GM19455 (cell line): ENCODE data around the gene CASZ1.

ENCODE experiments used
- ATAC-seq: cut with Tn5 transposase; IDR thresholded peaks from one replicate; pipeline ENCODE4 v1.9.1; 2021; ENCODE audit not compliant: unreplicated experiment

Gene CASZ1

DNA sequence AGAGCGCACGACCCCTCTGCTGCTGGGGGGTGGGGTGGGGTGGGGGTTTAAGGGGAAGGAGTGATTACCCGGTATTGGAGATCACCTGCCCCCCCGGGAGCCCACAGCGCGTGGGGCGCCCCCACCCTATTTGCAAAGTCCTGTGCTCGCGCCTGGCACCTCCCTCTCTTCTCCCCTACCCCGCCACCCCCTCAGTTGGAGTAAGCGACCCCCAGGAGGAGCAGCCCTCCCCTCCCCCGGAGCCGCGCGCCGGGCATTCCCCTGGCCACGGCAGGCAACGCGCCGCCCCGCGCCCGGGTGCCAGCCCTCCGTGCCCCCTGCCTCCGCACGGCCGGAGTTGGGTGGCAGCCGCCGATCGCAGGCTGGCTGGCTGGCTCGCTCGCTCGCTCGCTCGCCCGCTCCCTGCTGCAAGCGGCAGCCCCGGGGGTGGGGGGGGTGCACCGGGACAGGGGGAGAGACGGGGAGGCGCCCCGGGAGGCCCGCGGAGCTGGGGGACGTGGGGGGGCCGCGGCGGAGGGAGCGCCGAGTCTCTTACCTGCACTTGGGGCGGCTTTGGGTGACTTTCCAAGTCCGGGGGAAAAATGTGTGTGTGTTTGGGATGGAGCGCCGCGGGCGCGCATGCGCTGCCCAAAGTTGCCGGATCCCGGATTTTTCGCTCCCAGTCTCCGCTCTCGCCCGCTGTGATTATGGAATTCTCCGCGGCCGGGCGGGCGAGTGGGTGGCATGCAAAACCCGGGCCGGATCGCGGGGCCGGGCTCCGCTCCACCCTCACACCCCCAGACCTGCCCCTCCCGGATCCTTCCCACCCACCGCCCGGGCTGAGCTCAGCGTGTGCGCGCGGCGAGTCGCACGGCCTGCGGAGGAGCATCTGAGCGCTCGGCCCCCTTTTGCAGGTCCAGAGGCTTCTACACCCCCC lies at the start of gene CASZ1:
Gene CASZ1 (minus strand): TSS at position 618 of the 916 bp plus-strand sequence. CDS start 102,757 bp downstream, outside the sequence.
- no peak for ATAC-seq

DNA sequence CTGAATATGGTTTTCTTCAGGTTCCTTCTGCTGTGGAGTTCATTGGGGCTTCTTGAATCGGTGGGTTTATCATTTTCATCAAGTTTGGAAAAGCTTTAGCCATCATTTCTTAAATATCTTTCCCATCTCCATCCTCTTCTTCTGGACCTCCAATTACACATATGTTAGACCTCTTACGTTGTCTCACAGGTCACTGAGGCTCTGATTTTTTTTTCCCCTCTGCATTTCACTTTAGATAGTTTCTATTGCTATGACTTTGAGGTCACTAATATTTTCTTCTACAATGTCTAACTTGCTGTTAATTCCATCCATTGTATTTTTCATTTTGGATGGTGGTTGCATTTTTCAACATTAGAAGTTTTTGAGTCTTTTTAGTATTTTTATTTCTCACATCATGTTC lies 47.3 kb upstream of the CASZ1 start:
- no peak for ATAC-seq

GRCh38 chr1:10841118-10841517 lies 44.7 kb upstream of the CASZ1 start:
- ATAC-seq = no peak

- ATAC-seq = no peak
These were observed 42.8 kb upstream of the CASZ1 start for GRCh38 chr1:10839188-10839770.

- ATAC-seq = no peak
These were observed 42.1 kb upstream of the CASZ1 start for GRCh38 chr1:10838541-10838940.

DNA sequence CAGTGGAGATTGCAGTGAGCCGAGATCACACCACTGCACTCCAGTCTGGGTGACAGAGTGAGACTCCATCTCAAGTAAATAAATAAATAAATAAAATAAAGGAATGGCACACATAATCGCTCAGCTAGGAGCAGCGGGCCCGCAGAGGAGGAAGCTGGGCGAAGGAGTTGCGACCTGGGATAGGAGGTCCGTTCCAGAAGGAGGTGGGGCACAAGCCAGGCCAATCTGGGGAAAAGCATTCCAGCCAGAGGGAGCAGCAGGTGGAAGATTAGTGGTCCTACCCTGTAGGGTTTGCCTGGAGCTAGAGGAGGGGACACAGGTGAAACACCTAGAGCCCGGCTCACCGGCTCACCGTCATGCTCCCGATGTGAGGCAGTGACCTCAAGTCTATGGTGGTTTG lies 40.3 kb upstream of the CASZ1 start:
- ATAC-seq = no peak

DNA sequence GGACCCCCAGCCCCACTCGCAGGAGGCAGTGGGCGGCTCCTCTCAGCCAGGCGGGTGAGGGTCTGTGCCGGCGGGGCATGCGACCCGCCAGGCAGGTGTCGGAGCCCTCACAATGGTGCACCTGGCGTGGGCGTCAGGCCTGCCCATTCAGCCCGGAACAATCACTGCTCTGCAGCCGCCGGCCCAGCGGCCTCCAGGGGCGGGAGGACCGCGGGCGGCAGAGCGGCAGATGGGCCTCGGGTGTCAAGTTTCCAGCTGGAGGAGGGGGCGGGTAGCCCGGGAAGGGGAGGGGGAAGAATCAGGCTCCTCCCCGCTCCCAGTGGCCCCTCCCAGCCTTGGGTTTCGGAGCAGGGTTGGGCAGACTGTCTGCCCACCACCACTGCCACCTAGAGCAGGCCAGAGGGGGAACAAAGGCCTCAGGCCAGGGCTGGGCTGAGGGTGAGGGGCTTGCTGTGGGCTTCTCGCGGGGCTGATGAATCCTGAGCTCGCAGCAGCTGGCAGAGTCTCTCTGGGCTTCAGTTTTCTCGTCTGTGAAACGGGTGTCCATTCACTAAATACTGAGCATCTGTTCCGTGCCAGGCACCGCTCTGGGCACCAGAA lies 39.5 kb upstream of the CASZ1 start:
- ATAC-seq = no peak

DNA sequence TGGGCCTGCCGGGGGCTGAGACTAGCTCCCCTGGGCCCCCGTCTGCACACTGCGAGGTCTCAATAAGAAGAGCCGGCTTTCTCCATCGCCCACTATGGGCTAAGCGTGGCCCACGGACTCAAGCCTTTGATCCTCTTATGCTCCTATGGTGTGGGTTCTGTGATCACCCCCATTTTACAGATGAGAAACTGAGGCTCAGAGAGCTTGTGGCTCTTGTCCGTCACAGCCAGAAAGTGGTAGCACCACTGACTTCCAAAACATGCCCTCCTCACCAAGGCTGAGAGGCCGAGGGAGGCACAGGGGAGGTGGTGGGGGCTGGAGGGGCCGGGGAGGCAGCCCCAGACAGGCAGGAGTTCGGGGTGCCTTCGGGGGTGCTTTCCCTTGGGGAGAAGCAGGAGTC lies 39.0 kb upstream of the CASZ1 start:
- ATAC-seq = no peak

DNA sequence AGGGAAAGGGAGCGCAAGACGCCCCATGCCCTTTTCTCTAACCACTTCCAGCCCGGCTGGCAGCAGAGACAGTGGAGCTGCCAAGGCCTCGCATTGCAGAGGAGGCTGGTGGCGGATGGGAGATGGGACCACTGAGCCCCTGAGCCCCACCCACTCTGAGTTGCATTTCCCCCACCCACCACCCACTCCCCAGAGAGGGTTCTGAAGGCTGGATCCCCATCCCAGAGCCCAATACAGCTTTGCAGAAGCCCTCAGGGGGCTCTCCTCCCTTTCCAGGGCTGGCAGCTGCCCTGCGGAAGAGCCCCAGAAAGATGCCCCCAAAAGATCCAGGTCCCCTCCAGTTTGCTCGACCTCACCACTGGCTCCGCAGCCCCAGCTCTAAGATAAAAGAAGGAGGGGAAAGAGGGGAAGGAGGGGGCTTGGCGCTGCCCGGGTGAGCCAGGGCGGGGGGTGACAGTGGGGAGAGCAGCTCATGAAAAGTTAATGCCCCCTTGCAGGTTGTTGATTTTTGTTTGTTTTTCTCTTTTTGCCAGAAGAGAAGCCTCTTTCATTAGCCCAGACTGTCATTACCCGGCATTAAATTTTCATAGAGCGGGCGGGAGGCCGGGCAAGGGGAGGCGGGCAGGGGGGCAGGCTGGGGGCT lies 38.4 kb upstream of the CASZ1 start:
- no peak for ATAC-seq

GRCh38 chr1:10833630-10834557 lies 37.4 kb upstream of the CASZ1 start:
- no peak for ATAC-seq

DNA sequence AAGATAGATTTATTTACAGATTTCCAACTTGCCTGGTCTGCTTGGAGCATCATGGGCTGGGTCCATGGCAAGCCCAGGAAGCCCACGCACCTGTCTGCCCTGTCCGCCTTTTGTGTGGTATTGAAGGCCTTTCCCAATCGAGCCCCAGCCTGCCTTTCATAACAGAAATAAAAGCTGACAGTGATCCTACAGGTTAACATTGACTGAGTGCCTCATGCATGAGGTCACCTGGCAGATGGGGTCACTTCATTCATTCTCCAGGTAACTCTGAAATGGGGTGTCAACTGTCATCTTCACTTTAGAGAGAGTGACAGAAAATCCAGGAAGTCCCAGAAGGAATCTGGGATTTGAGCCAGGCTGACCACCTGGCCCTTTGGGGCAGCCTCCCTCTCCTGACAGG lies 36.3 kb upstream of the CASZ1 start:
- ATAC-seq = no peak

DNA sequence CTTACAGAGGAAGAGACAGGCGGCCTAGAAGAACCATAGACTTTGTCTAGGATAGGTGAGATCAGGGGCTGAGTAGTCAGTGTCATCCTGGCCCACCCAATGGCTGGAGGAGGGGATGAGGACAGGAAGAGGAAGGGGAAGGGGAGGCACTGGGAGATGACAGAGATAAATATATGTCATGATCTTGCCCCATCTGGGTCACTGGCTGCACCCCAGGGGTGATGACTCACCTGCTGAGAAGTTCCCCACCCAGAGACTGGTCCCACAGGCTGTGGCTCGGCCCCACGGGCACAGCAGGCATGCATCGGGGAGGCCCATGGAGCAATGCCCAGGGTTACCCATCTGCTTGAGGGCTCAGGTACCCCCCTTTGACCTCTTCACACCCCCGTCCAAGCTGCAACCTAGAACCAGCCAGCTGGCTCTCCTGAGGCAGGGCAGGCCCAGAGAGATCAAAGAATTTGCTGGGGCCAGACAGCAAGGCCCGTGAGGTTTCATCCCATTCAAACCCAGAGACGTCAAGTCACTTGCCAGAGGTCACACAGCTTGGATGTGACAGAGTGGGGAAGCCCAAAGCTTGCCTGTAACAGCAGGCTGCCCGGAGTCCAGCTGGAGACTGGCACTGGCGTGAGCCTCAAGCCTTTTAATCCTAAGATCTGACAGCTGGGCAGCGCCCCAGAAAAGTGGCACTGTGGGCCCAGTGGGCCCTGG lies 34.7 kb upstream of the CASZ1 start:
- ATAC-seq = no peak

DNA sequence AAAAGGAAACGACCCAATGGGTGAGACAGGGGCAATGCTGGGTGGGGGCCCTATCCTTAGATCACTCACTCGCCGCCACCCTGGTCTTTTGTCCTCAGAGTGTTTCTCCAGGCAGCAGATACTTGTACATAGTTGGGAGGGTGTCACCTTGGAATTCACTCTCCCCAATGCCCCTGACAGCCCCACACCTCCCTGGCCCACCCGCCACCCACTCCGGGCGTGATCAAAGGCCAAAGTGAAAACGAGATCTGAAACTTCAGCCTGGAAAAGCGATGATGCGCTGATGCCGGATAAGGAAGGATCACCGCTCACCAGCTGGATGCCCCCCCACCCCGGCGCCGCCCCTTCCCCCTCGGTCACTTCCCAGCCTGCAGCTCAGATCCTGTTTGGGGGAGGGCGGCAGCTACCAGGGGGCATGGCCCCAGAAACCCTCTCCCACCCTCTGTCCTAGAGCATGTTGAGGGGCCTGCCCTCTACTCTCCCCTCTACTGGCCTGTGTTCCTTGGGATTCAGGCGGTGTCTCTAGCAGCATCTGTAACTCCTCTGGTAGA lies 33.6 kb upstream of the CASZ1 start:
- ATAC-seq = no peak

DNA sequence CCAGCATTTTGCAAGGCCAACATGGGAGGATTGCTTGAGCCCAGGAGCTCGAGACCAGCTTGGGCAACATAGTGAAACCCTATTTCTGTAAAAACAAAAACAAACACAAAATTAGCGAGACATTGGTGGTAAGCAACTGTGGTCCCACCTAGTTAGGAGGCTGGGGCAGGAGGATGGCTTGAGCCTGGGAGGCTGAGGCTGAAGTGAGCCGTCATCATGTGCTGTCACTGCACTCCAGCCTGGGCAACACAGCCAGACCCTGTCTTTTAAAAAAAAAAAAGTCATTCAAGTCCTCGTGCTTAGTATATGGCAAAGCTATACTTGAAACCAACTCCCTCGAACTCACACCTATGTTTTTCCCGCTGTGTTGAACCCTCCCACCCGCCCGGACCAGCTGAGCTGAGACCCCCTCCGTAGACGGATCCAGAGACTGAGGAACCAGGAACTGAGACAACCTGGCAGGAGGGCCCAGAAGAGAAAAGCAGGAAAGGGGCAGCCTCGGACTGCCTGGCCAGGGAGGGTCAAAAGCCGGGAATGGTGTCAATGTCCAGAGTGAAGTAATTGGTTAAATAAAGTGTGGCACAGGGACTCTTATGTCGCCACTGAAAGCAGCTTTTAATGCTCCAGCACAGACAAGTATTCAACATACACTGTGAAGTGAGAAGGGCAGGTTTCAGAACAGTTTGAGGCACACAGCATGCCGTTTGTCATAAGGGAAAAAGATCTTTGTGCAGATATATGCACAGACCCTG lies 32.8 kb upstream of the CASZ1 start:
- ATAC-seq = no peak

DNA sequence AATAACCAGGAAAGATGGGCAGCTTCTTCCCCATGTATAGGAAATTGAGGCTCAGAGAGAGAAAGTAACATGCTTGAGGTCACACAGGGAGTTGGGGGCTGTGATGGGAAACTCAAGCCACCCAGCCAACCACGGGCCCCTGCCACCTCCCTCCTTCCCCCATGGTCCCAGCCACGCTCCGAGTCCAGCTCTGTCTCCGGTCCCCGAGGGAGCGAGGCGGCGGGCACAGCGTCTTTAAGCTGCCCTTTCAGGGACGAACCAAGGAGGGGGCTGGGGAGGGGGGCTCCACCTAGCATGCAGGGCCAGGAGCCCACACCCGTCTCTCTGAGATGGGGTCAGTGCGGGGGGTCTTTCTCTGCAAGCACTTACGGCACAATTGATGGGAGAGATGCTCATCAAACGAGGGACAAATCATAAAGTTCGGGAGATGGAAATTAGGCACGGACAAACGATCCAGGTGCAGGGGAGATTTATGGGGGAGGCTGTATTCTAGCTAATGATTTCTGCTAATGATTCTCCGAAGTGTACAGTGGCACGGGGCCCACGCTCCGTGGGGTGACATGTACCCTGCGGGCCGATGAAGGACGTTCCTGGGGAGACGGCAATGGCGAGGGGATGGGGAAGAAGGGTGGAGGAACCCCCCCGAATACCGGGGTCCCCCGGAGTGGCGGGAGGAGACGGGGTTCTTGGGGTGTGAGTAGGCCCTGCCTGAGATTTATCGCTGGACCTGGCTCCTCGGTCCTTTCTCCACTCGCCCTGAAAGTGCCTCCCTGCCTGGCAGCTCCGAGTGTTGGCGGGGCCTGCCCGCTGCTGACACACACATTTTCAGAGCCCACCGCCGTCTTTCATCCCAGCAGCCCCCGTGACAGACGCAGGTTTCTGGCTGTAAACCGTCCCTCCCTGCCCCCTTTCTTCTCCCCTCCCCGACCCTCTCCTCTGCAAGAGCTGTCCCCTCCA lies 31.2 kb upstream of the CASZ1 start:
- ATAC-seq = no peak

DNA sequence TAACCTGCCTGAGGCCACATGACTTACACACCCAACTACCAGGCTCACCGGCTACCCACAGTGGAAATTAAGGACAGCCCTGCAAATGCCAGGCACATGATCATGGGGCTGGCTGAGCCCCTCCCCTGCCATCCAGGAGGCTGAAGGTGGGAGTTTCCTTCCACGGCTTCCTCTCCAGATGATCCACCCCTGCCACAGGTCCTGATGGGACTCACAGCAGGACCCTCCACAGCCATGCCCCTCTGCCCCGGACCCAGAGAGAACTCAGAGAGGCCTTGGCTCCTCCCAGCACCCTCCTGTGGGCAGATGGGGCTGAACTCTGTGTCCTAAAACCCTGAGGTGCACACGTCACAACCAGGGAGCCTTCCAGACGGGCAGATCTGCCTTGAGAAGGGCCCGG lies 29.1 kb upstream of the CASZ1 start:
- no peak for ATAC-seq

- no peak for ATAC-seq
These were observed 28.5 kb upstream of the CASZ1 start for GRCh38 chr1:10824821-10825540.
